ENCODE results near the gene PLPP2.
A peak's percentile ranks its signal among the peaks of the same experiment; 100 is the strongest.

PLPP2 gene

DNA sequence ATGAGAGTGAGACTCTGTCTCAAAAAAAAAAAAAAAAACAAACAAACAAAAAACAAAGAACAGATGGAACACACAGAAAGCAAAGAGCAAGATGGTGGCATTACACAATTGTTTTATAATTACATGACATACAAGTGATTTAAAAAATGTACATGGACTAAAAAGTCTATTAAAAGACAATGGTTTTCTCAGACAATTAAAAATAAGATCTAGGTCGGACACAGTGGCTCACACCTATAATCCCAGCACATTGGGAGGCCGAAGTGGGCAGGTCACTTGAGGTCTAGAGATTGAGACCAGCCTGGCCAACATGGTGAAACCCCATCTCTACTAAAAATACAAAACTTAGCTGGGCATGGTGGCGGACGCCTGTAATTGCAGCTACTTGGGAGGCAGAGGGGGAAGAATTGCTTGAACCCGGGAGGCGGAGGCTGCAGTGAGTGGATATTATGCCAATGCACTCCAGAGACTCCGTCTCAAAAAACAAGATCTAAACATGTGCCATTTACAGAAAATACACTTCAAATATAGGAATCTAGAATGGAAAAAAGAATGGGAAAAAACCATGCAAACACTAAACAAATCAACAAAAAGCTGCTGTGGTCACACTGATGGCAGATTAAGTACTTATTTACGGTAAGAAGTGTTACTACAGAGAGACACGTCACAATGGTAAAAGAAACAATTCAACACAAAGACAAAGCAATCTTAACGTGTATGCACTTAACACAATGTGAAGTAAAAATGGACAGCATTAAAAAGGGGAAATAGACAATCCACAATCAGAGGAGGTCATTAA, 26.7 kb upstream of the PLPP2 start:
- TF ChIP-seq, protein P1, sequence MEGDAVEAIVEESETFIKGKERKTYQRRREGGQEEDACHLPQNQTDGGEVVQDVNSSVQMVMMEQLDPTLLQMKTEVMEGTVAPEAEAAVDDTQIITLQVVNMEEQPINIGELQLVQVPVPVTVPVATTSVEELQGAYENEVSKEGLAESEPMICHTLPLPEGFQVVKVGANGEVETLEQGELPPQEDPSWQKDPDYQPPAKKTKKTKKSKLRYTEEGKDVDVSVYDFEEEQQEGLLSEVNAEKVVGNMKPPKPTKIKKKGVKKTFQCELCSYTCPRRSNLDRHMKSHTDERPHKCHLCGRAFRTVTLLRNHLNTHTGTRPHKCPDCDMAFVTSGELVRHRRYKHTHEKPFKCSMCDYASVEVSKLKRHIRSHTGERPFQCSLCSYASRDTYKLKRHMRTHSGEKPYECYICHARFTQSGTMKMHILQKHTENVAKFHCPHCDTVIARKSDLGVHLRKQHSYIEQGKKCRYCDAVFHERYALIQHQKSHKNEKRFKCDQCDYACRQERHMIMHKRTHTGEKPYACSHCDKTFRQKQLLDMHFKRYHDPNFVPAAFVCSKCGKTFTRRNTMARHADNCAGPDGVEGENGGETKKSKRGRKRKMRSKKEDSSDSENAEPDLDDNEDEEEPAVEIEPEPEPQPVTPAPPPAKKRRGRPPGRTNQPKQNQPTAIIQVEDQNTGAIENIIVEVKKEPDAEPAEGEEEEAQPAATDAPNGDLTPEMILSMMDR (IDR thresholded peaks at IDR 0.05) = no peak
- DNase-seq (ENCODE audit: low spot score) = no peak
- Histone ChIP-seq H3K4me3 (no peak overlapping the region), H3K27ac (no peak overlapping the region)

DNA sequence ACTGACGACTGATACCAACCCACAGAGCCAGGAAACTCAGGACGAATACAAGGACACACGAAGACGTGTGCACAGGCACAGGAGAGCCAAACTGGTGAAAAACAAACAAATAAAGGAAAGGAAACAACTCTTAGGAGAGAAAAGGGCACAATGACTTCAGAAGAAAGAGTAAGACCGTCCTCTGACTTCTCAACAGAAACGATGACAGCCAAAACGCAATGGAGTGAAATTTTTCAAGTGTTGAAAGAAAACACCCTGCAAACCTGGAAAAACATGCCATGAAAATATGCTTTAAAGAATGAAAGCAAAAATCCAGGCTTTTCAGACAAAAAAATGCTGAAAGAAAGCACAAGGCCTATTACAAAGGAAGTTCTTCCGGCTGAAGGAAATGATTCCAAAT, 24.6 kb upstream of the PLPP2 start:
- Histone ChIP-seq H3K4me3 (no peak overlapping the region), H3K27ac (no peak overlapping the region)
- TF ChIP-seq, protein P1 (IDR thresholded peaks at IDR 0.05) = no peak
- no peak for DNase-seq (ENCODE audit: low spot score)

DNA sequence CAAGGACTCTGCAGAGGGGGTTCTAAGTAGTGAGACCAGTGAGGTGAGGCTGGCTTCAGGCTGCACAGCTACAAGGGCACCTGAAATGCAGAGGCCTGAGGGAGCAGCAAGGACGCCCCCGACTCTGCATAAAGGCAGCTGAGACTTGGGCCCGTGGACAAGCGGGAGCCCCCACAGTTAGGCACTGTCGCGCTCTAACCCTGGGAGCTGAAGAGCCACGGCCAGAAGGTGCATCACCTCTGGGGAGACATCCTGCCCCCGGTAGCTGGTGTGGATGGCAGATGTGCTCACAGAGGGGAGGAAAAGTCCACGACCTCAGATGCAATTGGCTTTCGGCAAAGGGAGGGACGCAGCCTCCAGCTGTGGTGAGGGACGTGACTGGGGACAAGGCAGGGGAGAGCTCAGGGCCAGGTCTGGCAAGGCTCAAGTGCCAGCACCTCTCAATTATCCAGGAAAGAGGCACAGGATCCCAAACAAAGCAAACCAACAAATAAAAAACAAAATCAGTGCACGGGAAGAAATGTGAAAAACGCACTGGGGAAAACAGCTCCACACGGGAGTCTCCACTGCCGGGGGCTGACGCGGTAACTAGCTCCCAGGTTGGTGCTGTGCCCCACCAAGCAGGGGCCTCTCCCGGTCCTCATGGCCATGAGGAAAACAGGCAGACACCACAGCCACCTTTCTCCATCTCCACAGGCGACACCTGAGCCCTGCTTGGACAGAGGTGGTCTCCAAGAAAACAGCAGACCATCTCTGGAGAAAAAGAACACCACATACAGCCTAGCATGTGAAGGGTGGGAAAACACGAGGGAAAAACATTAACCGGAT, 23.0 kb upstream of the PLPP2 start:
- Histone ChIP-seq H3K27ac (no peak overlapping the region), H3K4me3 (no peak overlapping the region)
- no peak for DNase-seq (ENCODE audit: low spot score)
- TF ChIP-seq, protein P1 (IDR thresholded peaks at IDR 0.05) = no peak

DNA sequence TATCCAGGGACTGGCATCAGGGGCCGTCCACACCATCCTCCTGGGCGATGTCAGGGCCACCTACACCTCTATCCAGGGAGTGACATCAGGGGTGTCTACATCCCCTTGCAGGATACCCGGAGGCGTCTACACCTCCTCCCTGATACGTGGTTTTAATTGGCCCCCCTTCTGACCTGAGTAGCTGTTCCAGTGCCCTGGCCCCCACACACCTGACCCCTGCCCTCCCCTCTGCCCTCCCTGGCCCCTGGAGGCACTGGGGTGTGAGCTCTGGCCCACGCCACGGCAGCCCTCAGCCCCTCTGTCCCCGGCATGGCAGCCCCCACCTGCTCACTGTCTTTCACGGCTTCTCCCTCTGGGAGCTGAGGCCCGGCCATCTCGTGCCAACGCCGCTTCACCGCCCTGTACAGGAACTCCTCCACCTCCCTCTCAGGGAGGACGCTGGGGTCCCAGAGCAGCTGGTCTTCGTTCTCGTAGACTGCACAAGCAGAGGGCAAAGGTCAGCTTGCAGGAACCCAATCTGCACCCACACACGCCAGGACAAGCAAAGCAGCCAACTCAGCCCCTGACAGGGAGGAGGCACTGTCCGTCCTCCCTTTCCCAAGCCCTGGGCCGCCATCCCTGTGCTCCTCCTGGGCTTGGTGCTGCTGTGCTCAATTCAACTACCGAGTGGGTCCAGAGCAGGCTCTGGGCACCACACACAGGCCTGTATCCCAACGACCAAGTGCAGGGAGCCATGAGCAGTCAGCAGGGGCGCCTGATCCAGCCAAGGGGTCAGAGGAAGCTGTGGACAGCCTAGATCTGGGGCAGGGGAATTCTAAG, 22.2 kb upstream of the PLPP2 start:
- DNase-seq (ENCODE audit: low spot score) = no peak
- TF ChIP-seq, protein P1 (IDR thresholded peaks at IDR 0.05) = no peak
- Histone ChIP-seq H3K4me3 (no peak overlapping the region), H3K27ac (no peak overlapping the region)

DNA sequence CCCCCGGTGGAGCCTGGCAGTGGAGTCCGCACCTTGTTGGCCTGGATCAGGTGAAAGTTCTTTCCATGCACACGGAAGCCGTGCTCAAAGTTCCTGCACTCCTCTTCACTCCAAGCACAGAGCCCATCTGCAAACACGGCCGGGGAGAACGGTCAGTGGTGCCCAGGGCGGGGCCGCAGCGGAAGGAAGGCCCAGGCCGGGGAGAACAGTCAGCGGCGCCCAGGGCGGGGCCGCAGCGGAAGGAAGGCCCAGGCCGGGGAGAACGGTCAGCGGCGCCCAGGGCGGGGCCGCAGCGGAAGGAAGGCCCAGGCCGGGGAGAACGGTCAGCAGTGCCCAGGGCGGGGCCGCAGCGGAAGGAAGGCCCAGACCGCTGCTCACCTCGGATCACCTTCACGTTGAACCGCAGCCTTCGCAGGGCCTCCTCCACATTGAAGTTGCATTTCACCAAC, 20.6 kb upstream of the PLPP2 start:
- TF ChIP-seq, protein P1 (IDR thresholded peaks at IDR 0.05) = no peak
- no peak overlapping the region for H3K4me3 ChIP-seq
- DNase-seq (ENCODE audit: low spot score) = no peak
- peak overlapping the region in 1 of 2 donors; percentile 28 for H3K27ac ChIP-seq

DNA sequence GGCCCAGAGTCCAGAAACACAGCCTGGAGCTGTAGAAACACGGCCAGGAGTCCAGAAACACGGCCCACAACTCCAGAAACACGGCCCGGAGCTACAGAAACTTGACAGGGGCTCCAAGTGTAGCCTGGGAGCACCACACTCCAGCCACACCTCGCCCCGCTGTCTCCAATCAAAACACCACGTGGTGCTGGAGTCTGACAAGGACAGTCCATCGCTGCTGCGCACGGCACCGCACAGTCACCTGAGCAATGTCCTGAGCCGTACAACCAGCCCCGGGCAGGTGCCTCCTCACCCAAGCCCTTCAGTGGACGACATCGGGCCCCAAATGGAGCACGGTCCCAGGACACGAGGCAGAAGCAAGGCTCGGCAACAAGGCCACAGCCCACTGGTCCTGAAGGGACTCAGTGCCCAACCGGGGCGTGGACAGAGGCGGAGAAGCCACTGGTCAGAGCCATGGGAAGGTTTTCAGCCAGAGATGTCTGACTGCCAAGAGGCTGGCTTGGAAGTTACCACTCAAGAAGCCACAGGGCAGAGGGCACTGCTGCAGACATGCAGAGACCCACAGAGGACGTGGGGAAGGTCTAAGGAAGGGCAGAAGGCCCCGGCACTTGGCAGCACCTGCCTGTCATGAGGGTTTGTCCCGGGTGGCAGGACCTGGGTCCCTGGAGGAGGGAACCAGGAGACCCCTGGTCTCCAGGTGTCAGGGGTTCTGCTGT, 19.7 kb upstream of the PLPP2 start:
- TF ChIP-seq, protein P1 (IDR thresholded peaks at IDR 0.05) = no peak
- H3K27ac ChIP-seq = peak overlapping the region in 1 of 2 donors; percentile 26
- peak; percentile 62 for DNase-seq (ENCODE audit: low spot score)
- peak overlapping the region; percentile 33 for H3K4me3 ChIP-seq
